ENCODE measurements around the gene PKNOX2. TPM values are rescaled to one million over a fixed set of nuclear protein-coding genes. Genes with fewer than 3 reads are reported as not detected.

Gene PKNOX2
- total and polyA plus RNA-seq, 2 of the 4 experiments (the other 2 are of a cell fraction) = 0.72 to 2.3 TPM

- no peak for DNase-seq
- Histone ChIP-seq H3K4me3 (ENCODE audit: insufficient read depth, low read depth, low read length) (no peak overlapping the region), H2BK120ac (ENCODE audit: low read depth, low read length) (no peak overlapping the region), H3K4me1 (ENCODE audit: control insufficient read depth, insufficient read depth, low read length) (peaks cover 3% of the 10 kb centered on the region; the same call in 1 of the 2 replicates), H3K23ac (ENCODE audit: low read depth, low read length) (no peak overlapping the region), H3K27ac (ENCODE audit: insufficient read depth, low read length) (no peak overlapping the region), H3K27me3 (ENCODE audit: control insufficient read depth, insufficient read depth, low read length) (no peaks in the 10 kb centered on the region), H3K79me1 (ENCODE audit: low read depth in 1 of 2, low read length in 2 of 2) (no peaks in the 10 kb centered on the region), H3K9me1 (ENCODE audit: insufficient read depth, low read length) (peaks cover 2% of the 10 kb centered on the region; the same call in 1 of the 2 replicates), H2AK9ac (replicated peaks; ENCODE audit: low read depth, low read length, poor library complexity) (no peak overlapping the region), H3K9me3 (ENCODE audit: control insufficient read depth, insufficient read depth, low read length) (no peaks in the 10 kb centered on the region), H2BK15ac (ENCODE audit: low read depth, low read length) (no peak overlapping the region), H2AK5ac (ENCODE audit: low read depth, low read length) (no peak overlapping the region), H2AFZ (replicated peaks; ENCODE audit: low read length, poor library complexity) (no peak overlapping the region), H3K36me3 (ENCODE audit: control insufficient read depth, insufficient read depth, low read length) (peaks cover 1% of the 10 kb centered on the region; the same call in 1 of the 2 replicates), H2BK20ac (ENCODE audit: low read depth, low read length) (no peak overlapping the region), H4K5ac (ENCODE audit: low read depth, low read length) (no peak overlapping the region), H4K8ac (ENCODE audit: low read depth in 2 of 2, low read length in 2 of 2) (no peak overlapping the region), H3K14ac (replicated peaks; ENCODE audit: low read depth, low read length) (no peak overlapping the region), H3K56ac (ENCODE audit: extremely low read depth, insufficient read depth, low read length) (no peak overlapping the region), H3K18ac (ENCODE audit: low read depth, low read length) (no peak overlapping the region), H3K4me2 (ENCODE audit: low read depth, low read length) (no peak overlapping the region), H4K20me1 (ENCODE audit: insufficient read depth, low read length) (no peaks in the 10 kb centered on the region), H2BK5ac (ENCODE audit: low read depth, low read length, poor library complexity, severe bottlenecking) (no peak overlapping the region), H3K4ac (ENCODE audit: low read depth, low read length) (no peak overlapping the region), H4K91ac (ENCODE audit: insufficient read depth, low read depth, low read length) (no peak overlapping the region), H3K9ac (ENCODE audit: low read depth, low read length) (no peak overlapping the region)
- ChIA-PET POLR2A (ENCODE audit: unreplicated experiment) (no interaction called here), CTCF (interaction anchor here (0.6 kb wide), 1 partner anchor 734 kb away, joined by 3 read pairs; no protein-coding TSS in a partner anchor)
- WGBS, 2 experiments (ENCODE audit: extremely low coverage in 2 of 2, insufficient read length in 1 of 2) = no CpG with 5 or more reads among the region's 2 CpGs
- TF ChIP-seq RFX5 (IDR thresholded peaks at IDR 0.05; ENCODE audit: low read depth, low read length) (no peak), ELK1 (IDR thresholded peaks at IDR 0.05; ENCODE audit: borderline replicate concordance, low read depth, low read length) (no peak), SMC3 (IDR thresholded peaks at IDR 0.05; ENCODE audit: low read depth, low read length) (no peak), MAFK (IDR thresholded peaks at IDR 0.05; ENCODE audit: low read depth, low read length) (no peak), BHLHE40 (IDR thresholded peaks at IDR 0.05; ENCODE audit: low read depth, low read length) (no peak)
- dilution Hi-C loops (cut with HindIII; ENCODE audit: low sequenced_read_pairs, unreplicated experiment) = no loop called here
- intact Hi-C loops (cut with micrococcal nuclease) = no loop called here
- no TSS peak for BruUV-seq (replicated peaks)
- in situ Hi-C loops (cut with MboI; ENCODE audit: low sequenced_read_pairs) = no loop called here
- ATAC-seq (ENCODE audit: low read depth) = no peak
Observed at GRCh38 chr11:125465255-125465654, 300.7 kb downstream of the PKNOX2 start.

All from IMR-90 (cell line).